CD1c-positive myeloid dendritic cell (primary cell): ENCODE measurements around the gene ARL5B.
"Not testable (repeated sequence)": the region's sequence is repeated elsewhere in the genome, so short reads cannot be mapped to it uniquely, and the experiment has no call there.

Experiments used
- DNase-seq: peaks from one replicate; pipeline ENCODE4 v3.0.0-alpha.2; 2016; ENCODE audit errors: extremely low spot score

ARL5B gene, protein sequence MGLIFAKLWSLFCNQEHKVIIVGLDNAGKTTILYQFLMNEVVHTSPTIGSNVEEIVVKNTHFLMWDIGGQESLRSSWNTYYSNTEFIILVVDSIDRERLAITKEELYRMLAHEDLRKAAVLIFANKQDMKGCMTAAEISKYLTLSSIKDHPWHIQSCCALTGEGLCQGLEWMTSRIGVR

DNA sequence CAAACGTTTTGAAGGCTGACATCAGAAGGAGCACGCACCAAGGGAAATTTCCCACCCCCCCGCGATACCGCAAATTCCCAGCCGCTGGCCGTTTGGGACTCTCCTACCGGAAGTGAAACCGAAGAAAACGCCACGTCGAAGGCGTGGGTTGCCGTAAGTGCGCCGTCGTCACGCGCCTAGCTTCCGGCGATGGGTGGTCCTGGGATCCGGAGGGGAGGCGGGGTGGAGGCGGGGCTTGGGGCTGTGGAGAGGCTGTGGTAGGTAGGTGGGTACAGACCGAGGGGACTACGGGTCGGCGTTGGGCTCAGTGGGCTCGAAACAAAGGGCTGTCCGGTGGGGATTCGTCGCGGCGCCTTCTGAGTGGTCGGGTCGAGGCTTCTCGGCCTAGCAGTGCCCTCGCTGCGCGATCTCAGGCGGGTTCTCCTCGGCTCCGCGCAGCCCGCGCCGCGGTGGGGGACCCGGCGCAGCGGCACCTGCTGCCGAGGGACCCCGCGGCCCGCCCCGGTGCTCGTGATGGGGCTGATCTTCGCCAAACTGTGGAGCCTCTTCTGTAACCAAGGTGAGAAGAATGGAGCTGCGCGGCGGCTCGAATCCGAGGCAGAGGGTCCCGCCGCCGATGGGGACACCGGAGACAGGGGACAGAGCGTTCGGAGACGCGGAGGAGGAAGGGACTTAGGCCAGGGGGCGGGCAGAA is at the start of gene ARL5B:
Gene ARL5B, plus strand, starts transcription at position 307 of the 694 bp plus-strand sequence. Its CDS starts 207 bp downstream, at position 514.
- DNase-seq, result peak; percentile 99

DNA sequence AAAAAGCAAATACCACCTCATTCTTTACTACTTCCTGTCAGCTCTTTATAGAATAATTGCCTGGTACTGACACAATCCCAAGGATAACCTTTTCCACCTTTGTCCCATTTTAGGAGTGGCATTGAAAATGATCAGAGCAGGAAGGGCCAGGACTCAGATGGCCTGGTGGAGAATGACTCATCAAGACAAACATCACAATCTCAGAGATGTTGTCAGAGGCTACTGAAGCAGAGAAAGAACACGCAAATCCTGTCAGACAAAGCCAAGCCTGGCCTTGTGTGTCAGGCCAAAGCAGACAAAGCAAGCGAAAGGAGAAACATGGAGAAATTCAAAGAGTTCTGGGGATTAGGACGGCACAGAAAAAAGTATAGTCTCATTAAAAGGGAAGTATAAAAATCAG is 48.7 kb upstream of the ARL5B start:
- DNase-seq, result no peak

- no peak for DNase-seq
These were observed 48.1 kb upstream of the ARL5B start for GRCh38 chr10:18611168-18611567.

DNA sequence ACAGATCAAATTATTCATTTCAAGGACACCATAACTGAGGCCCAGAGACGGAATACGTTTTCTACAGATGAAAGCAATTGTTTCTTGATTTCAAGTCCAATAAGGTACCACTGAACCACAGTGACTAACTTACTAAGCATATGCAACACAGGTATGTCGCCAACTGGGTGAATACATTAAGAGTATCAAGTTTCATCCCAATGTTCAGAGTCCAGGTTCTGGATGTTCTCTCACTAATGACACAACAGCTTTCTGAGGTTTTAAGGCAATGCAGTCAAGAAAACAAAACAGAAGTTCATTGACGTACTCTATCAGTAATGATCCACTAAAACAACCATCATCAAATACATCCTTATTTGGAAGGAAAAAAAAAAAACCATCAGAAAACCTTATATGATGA is 43.6 kb upstream of the ARL5B start:
- no peak for DNase-seq

DNA sequence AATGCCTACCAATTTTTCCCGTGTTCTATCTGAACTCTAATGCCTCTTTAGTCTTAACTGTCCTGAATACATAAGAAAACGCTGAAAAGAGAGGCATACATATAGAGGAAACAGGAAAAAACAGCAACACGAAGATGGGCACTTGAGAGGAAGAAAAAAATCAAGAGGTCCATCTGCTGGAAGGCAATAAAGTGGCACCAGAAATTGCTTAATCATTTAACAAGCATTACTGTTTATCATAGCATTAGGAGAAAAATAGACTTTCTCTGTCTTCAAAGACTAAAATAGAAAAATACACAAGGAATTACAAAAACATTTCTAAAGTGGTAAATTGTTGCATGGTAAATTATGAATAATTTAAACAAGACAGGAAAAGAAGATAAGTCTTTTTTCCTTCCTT is 42.9 kb upstream of the ARL5B start:
- no peak for DNase-seq

- DNase-seq, result no peak
These were observed 40.2 kb upstream of the ARL5B start for GRCh38 chr10:18619016-18619415.

DNA sequence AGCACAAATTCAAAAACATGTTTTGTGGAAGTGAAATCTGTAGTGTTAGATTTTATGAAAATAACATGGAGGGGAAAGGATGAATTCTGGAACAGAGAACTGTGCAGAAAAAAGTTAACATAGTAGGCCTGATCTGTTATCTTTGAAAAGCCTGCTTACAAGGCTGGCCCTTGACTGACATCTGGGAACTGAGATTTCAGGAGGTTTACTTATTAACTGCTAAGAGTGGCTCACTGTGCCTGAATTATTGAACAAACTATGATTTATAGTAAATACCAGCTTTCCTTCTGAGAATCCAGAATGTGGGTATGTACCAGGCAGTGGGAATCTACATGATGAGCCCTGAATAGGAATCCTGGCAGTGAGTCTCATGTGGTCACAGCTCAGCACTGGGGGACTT is 38.4 kb upstream of the ARL5B start:
- DNase-seq, result no peak

- DNase-seq, result not testable (repeated sequence)
These were observed 35.6 kb upstream of the ARL5B start for GRCh38 chr10:18623671-18624070.

GRCh38 chr10:18625886-18626285 is 33.3 kb upstream of the ARL5B start:
- no peak for DNase-seq

DNA sequence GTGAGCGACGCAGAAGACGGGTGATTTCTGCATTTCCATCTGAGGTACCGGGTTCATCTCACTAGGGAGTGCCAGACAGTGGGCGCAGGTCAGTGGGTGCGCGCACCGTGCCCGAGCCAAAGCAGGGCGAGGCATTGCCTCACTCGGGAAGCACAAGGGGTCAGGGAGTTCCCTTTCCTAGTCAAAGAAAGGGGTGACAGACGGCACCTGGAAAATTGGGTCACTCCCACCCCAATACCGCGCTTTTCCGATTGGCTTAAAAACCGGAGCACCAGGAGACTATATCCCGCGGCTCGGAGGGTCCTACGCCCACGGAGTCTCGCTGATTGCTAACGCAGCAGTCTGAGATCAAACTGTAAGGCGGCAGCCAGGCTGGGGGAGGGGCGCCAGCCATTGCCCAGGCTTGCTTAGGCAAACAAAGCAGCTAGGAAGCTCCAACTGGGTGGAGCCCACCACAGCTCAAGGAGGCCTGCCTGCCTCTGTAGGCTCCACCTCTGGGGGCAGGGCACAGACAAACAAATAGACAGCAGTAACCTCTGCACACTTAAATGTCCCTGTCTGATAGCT is 31.7 kb upstream of the ARL5B start:
- DNase-seq, result peak; percentile 11

DNA sequence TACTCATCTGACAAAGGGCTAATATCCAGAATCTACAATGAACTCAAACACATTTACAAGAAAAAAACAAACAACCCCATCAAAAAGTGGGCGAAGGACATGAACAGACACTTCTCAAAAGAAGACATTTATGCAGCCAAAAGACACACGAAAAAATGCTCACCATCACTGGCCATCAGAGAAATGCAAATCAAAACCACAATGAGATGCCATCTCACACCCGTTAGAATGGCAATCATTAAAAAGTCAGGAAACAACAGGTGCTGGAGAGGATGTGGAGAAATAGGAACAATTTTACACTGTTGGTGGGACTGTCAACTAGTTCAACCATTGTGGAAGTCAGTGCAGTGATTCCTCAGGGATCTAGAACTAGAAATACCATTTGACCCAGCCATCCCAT is 26.7 kb upstream of the ARL5B start:
- not testable (repeated sequence) for DNase-seq

DNA sequence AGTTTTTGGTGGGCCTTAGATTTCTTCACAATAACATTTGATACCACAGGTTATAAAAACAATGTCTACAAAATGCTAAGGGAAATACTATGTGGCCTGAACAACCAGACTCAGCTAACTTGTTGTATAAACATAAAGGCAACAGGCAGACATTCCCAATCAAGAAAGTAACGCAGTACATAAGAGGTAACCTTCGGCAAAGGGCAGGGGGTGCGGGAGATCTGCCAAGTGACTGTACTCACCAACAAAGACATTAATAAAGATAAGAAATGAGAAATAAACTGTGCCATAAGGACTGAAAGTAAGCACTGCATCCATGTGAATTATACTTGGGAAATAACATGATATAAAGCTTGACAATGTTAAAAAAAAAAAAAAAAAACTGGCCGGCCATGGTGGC is 23.2 kb upstream of the ARL5B start:
- DNase-seq, result no peak

- not testable (repeated sequence) for DNase-seq
These were observed 21.8 kb upstream of the ARL5B start for GRCh38 chr10:18637400-18637799.

- DNase-seq, result not testable (repeated sequence)
These were observed 19.5 kb upstream of the ARL5B start for GRCh38 chr10:18639719-18640118.

DNA sequence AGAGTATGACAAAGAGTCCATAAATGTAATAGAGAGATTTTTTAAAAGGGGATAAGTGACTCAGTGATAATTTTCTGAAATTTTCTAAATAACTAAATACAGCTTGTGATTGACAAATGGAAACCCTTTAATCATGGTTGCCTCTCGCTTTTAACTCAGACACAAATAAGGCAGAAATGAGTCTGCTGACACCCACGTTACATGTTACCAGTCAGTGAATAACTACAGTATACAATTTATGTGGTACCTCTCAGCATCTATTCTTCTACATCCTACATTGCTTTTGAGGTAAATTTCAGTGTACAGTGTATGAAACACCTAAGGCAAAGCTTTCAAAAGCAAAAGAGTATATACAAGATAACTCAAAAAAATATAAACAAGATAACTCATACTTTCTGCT is 12.1 kb upstream of the ARL5B start:
- DNase-seq, result no peak

DNA sequence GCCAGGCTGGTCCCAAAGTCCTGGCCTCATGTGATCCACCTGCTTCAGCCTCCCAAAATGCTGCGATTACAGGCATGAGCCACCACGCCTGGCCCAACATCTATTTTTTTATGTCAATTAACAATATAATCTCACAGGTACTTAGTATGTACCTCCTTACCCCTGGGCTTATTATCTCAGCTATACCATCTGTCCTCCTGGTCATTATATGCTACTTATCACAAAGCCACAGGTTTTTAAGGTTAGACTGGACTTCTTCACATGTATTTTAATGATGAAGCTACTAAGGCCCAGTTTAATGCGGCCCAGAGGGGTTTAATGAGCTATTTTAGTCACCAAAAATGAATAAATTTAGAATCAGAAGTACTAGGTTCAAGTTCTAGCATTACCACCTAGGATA is 11.3 kb upstream of the ARL5B start:
- DNase-seq, result no peak

GRCh38 chr10:18649364-18649959 is 9.8 kb upstream of the ARL5B start:
- no peak for DNase-seq

GRCh38 chr10:18650404-18650997 is 8.7 kb upstream of the ARL5B start:
- no peak for DNase-seq

DNA sequence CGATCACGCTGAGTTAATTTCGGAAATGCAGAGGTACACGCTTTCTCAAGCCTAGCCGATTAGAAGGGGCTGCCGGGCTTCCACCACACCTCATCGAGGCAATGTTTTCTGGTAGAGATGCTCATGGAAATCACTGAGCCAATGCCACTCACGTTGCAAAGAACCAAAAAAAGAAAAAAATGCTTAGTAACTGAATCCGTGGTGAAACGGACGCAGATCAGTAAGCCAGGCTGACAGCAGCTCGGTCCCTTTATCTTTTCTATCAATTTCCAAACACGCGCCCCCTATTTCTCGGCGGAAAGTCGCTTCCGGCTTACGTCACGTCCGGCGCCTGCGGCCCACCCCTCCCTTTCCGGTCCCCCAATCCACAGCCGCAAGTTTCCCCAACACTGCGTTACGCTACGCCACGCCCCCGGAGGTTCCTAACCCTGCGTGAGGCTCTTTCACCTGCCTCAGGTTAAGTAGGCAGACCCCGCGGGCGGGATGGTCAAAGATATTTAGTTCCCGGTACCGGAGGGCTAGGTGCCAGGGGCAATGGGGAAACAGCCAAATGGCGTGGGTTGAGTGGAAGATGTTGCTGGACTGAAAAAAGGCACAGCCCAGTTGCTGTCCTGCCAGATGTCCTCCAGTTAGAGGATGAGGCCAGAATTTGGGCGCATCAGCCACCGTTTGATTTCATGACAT is 7.8 kb upstream of the ARL5B start, which contains the start of gene NSUN6:
Gene NSUN6, minus strand, starts transcription at position 264 of the 684 bp plus-strand sequence. CDS start 384 bp downstream, outside the sequence.
- DNase-seq, result peak; percentile 94

GRCh38 chr10:18653112-18653511 is 6.1 kb upstream of the ARL5B start:
- no peak for DNase-seq

DNA sequence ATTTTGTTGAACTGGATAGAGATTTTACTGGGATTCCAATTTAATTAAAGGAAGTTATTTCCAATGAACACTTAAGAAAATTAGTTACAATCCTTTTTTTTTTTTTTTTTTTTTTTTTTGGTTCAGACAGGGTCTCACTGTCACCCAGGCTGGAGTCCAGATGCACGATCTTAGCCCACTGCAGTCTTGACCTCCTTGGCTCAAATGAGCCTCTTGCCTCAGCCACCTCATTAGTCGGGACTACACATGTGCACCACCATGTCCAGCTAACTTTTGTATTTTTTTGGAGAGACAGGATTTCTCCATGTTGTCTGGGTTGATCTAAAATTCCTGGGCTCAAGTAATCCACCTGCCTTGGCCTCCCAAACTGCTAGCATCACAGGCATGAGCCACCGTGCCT is 2.5 kb upstream of the ARL5B start:
- DNase-seq, result no peak
